Measurements from ENCODE around the gene SMCHD1. TPM values are rescaled to one million over a fixed set of nuclear protein-coding genes. Genes with fewer than 3 reads are reported as not detected.
A peak's percentile ranks its signal among the peaks of the same experiment; 100 is the strongest.

Gene SMCHD1
- total and polyA plus RNA-seq, 10 of the 15 experiments (the other 5 are each of a cell fraction or from before 2014, with no cell fraction given): 6.0 to 110 (median 48.0) TPM

DNA sequence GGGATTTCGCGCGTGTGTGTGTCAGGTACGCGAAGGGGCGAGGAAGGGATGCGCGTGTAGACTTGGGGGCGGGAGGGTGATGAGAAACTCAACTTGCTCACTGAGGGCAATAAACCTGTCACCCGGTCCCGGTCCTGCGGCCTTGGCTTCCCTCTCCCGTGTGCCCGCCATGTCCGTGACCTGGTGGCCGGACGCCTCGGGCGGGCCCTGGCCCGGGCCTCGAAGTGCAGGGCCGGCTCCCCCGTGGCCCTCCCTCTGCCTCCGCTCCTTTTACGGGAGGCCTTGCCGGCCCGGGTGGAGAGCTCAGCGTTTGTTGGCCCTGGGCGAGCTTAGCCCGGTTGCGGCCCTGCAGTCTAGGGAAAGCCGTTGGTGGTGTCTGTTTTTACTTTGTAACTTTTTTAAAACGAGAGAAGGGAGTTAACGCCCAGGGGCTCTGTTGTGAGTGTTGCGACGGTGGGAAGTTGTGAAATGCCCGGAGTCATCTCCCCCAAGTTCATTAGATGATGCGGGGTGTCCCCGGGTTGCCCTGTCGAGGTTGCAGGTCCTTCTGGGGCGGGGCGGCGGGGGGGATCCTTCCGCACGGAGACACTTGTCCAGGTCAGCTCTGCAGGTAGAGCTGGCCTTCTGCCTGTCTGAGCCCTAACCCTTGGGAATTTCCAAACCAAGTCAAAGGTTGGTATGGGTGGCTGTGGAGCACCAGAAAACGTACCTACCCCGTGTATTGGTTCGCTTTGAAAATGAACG, 883 bp downstream of the SMCHD1 start:
- Histone ChIP-seq H3K4me3 (peak overlapping the region; percentile 87), H3K27me3 (replicated peaks in 1 of 2; ENCODE audit: control insufficient read depth in 2 of 2, insufficient read depth in 2 of 2, low read length in 1 of 2) (no peaks in the 10 kb centered on the region), H3K79me2 (ENCODE audit: control insufficient read depth, insufficient read depth, low read length) (peaks cover 60% of the 10 kb centered on the region), H3K9me3 (replicated peaks; ENCODE audit: control insufficient read depth, insufficient read depth, low read length) (peaks cover 1% of the 10 kb centered on the region; the same call in 2 of the 3 replicates), H3K4me2 (ENCODE audit: control insufficient read depth, insufficient read depth) (peak overlapping the region; percentile 77), H4K20me1 (ENCODE audit: control insufficient read depth, insufficient read depth) (no peaks in the 10 kb centered on the region; the same call in 1 of the 2 replicates), H3K9ac (ENCODE audit: control insufficient read depth, insufficient read depth, low read length) (peak overlapping the region; percentile 95), H3K4me1 (ENCODE audit: control insufficient read depth, insufficient read depth, low read length) (peaks cover 3% of the 10 kb centered on the region), H3K36me3 (ENCODE audit: control insufficient read depth in 2 of 2, insufficient read depth in 2 of 2, low read length in 1 of 2) (no peaks in the 10 kb centered on the region), H3K27ac (ENCODE audit: control insufficient read depth, insufficient read depth) (peak overlapping the region; percentile 89), H2AFZ (ENCODE audit: control insufficient read depth, low read depth, low read length) (no peak overlapping the region; the same call in 1 of the 2 replicates)
- ChIA-PET CTCF (interaction anchor here (1.1 to 2.0 kb wide), 3 partner anchors 20 to 82 kb away, joined by 3 to 9 read pairs (median 4); no protein-coding TSS in a partner anchor), SMC1A (ENCODE audit: uncharacterized antibody, unreplicated experiment) (interaction anchor here (0.7 to 4.0 kb wide), 12 partner anchors 15 to 301 kb away, joined by 3 to 28 read pairs (median 4); no protein-coding TSS in a partner anchor), POLR2A (interaction anchor here (0.5 to 5.9 kb wide), 12 partner anchors 12 to 307 kb away, joined by 3 to 44 read pairs (median 5); partner anchors contain the start of genes METTL4 and NDC80), RAD21 (ENCODE audit: unreplicated experiment) (interaction anchor here (4.1 to 5.5 kb wide), 4 partner anchors 15 to 82 kb away, joined by 30 to 33 read pairs (median 32); no protein-coding TSS in a partner anchor)
- WGBS (ENCODE audit: insufficient coverage, insufficient replicate concordance, low lambda C conversion rate, missing lambda C conversion rate): under 1% methylated on average over 49 of the region's 49 CpGs
- ATAC-seq (peak; percentile 54), DNase-seq (ENCODE audit: low read depth, low spot score) (no peak), FAIRE-seq (no peak)
- TF ChIP-seq SMC3 (IDR thresholded peaks at IDR 0.05; ENCODE audit: borderline replicate concordance, low read length): no peak
- 0 out of 2 replicates have a peak, but pooled peaks have one; percentile 27 for TF ChIP-seq NFXL1 (IDR thresholded peaks at IDR 0.05; ENCODE audit: borderline replicate concordance)
- TF ChIP-seq SUPT20H (IDR thresholded peaks at IDR 0.05; ENCODE audit: borderline replicate concordance, control insufficient read depth, low read depth, low read length): no peak
- TF ChIP-seq, protein P1, sequence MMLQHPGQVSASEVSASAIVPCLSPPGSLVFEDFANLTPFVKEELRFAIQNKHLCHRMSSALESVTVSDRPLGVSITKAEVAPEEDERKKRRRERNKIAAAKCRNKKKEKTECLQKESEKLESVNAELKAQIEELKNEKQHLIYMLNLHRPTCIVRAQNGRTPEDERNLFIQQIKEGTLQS (IDR thresholded peaks at IDR 0.05; ENCODE audit: borderline replicate concordance, extremely low read depth, low read depth, low read length): no peak
- 0 out of 2 replicates have a peak, but pooled peaks have one; percentile 21 for TF ChIP-seq BRCA1 (IDR thresholded peaks at IDR 0.05; ENCODE audit: low read depth, low read length)
- 0 out of 2 replicates have a peak, but pooled peaks have one; percentile 13 for TF ChIP-seq CREB1 (IDR thresholded peaks at IDR 0.05; ENCODE audit: low read depth)
- no peak for TF ChIP-seq MYC (IDR thresholded peaks at IDR 0.05; ENCODE audit: insufficient read depth, insufficient read length, insufficient replicate concordance, low read length, severe bottlenecking)
- intact Hi-C loops (cut with micrococcal nuclease; ENCODE audit: unreplicated experiment): loop anchor here (10.0 kb wide), 1 partner anchor 318 kb away; no protein-coding TSS in a partner anchor
- no TSS peak for BruUV-seq (replicated peaks)
- in situ Hi-C loops (cut with MboI): no loop called here
